Glutamatergic neuron (in vitro differentiated cells): ENCODE data around the gene ATL3. TPM values are rescaled to one million over a fixed set of nuclear protein-coding genes. Genes with fewer than 3 reads are reported as not detected.
A peak's percentile ranks its signal among the peaks of the same experiment; 100 is the strongest.
"Not testable (repeated sequence)": the region's sequence is repeated elsewhere in the genome, so short reads cannot be mapped to it uniquely, and the experiment has no call there.

Source experiments
- DNase-seq: peaks from one replicate; pipeline ENCODE4 v3.0.0; 2022
- H3K27ac Mint-ChIP-seq: one replicate; pipeline ENCODE4 v1.8.0; 2020; ENCODE audit warnings: mild to moderate bottlenecking, mixed read lengths, inconsistent platforms; ENCODE audit not compliant: unreplicated experiment
- H3K27me3 Mint-ChIP-seq: one replicate; pipeline ENCODE4 v1.8.0; 2020; ENCODE audit warnings: mild to moderate bottlenecking, moderate library complexity, mixed read lengths, inconsistent platforms; ENCODE audit not compliant: unreplicated experiment
- H3K36me3 Mint-ChIP-seq: one replicate; pipeline ENCODE4 v1.8.0; 2020; ENCODE audit warnings: mild to moderate bottlenecking, mixed read lengths, inconsistent platforms; ENCODE audit not compliant: unreplicated experiment
- H3K4me1 Mint-ChIP-seq: one replicate; pipeline ENCODE4 v1.8.0; 2020; ENCODE audit warnings: mild to moderate bottlenecking, low read depth, mixed read lengths, inconsistent platforms; ENCODE audit not compliant: unreplicated experiment
- H3K4me3 Mint-ChIP-seq: one replicate; pipeline ENCODE4 v1.8.0; 2020; ENCODE audit warnings: mild to moderate bottlenecking, mixed read lengths, inconsistent platforms; ENCODE audit not compliant: unreplicated experiment
- H3K9me3 Mint-ChIP-seq: one replicate; pipeline ENCODE4 v1.8.0; 2020; ENCODE audit warnings: mild to moderate bottlenecking, moderate library complexity, mixed read lengths, inconsistent platforms; ENCODE audit not compliant: unreplicated experiment
- CTCF ChIP-seq: fragments of 200-600 bp; sonication (generic); IDR thresholded peaks from one replicate; pipeline ENCODE4 v1.5.0; 2021; ENCODE audit not compliant: partially characterized antibody, unreplicated experiment
- total RNA-seq: library from RNA; stranded (reverse); fragmentation: NEBNext Ultra II Directional; extraction: Animal tissue kit (Norgen Biotek cat#: 25700); gene quantifications from one replicate; pipeline ENCODE4 v1.2.1, GENCODE V29; 2021; ENCODE audit not compliant: unreplicated experiment

ATL3 gene
- total RNA-seq, 1 donor from 2014 or later, result 9.4 TPM

GRCh38 chr11:63652671-63653070 is 18.5 kb downstream of the ATL3 start:
- Mint-ChIP-seq H3K36me3 (no peaks in the 10 kb centered on the region), H3K9me3 (no peaks in the 10 kb centered on the region), H3K27me3 (no peaks in the 10 kb centered on the region), H3K27ac (no peak overlapping the region), H3K4me3 (no peak overlapping the region), H3K4me1 (peaks cover 1% of the 10 kb centered on the region)
- DNase-seq, result no peak
- TF ChIP-seq CTCF, result no peak

- no peaks in the 10 kb centered on the region for H3K36me3 Mint-ChIP-seq
- no peaks in the 10 kb centered on the region for H3K4me1 Mint-ChIP-seq
- H3K4me3 Mint-ChIP-seq, result no peak overlapping the region
- H3K9me3 Mint-ChIP-seq, result no peaks in the 10 kb centered on the region
- DNase-seq, result no peak
- no peaks in the 10 kb centered on the region for H3K27me3 Mint-ChIP-seq
- no peak for TF ChIP-seq CTCF
- no peak overlapping the region for H3K27ac Mint-ChIP-seq
Observed at GRCh38 chr11:63643205-63643604, 28.0 kb downstream of the ATL3 start.

GRCh38 chr11:63641727-63642126 is 29.4 kb downstream of the ATL3 start:
- Mint-ChIP-seq H3K36me3 (no peaks in the 10 kb centered on the region), H3K9me3 (no peaks in the 10 kb centered on the region), H3K27me3 (no peaks in the 10 kb centered on the region), H3K4me3 (no peak overlapping the region), H3K27ac (no peak overlapping the region), H3K4me1 (no peaks in the 10 kb centered on the region)
- TF ChIP-seq CTCF, result no peak
- DNase-seq, result no peak

- TF ChIP-seq CTCF, result peak; percentile 79
Observed at GRCh38 chr11:63639199-63639832, 31.9 kb downstream of the ATL3 start.

GRCh38 chr11:63638436-63638835 is 32.7 kb downstream of the ATL3 start:
- H3K4me1 Mint-ChIP-seq, H3K27me3 Mint-ChIP-seq, DNase-seq, H3K4me3 Mint-ChIP-seq, H3K36me3 Mint-ChIP-seq, H3K27ac Mint-ChIP-seq, H3K9me3 Mint-ChIP-seq: not testable (repeated sequence)

More at GRCh38 chr11:63639199-63639832, 31.9 kb downstream of the ATL3 start:
- Mint-ChIP-seq H3K27me3 (no peaks in the 10 kb centered on the region), H3K27ac (no peak overlapping the region), H3K4me1 (peaks cover 1% of the 10 kb centered on the region), H3K9me3 (no peaks in the 10 kb centered on the region), H3K36me3 (no peaks in the 10 kb centered on the region), H3K4me3 (no peak overlapping the region)
- no peak for DNase-seq
